Neural cell (in vitro differentiated cells): ENCODE measurements around the gene ERG28.

Experiments
- CTCF ChIP-seq: fragments of 450-650 bp; IDR thresholded peaks from 2 replicates; pipeline ENCODE4 v1.5.1; 2014; ENCODE audit warnings: antibody characterized with exemption, mild to moderate bottlenecking, moderate library complexity; ENCODE audit not compliant: poor library complexity, severe bottlenecking
- EP300 ChIP-seq: fragments of 450-650 bp; conservative IDR thresholded peaks from 2 replicates; pipeline ENCODE4 v1.6.1; 2014; ENCODE audit warnings: antibody characterized with exemption, mild to moderate bottlenecking, moderate library complexity; ENCODE audit not compliant: poor library complexity, severe bottlenecking
- EZH2 ChIP-seq: fragments of 200-600, 300-800 bp; shearing (Covaris generic), sonication (generic); IDR thresholded peaks from 2 replicates; pipeline ENCODE4 v1.6.1; 2014; ENCODE audit warnings: antibody characterized with exemption, low read length, borderline replicate concordance, mild to moderate bottlenecking; ENCODE audit not compliant: insufficient read depth, poor library complexity, severe bottlenecking
- POLR2AphosphoS5 ChIP-seq: IDR thresholded peaks from 2 replicates; pipeline ENCODE4 v1.6.1; 2012
- TAF1 ChIP-seq: IDR thresholded peaks from 2 replicates; pipeline ENCODE4 v1.6.1; 2012; ENCODE audit warnings: low read depth
- TF ChIP-seq, protein P1 (sequence below): IDR thresholded peaks from 2 replicates; pipeline ENCODE4 v1.6.1; 2012; ENCODE audit warnings: borderline replicate concordance

DNA sequence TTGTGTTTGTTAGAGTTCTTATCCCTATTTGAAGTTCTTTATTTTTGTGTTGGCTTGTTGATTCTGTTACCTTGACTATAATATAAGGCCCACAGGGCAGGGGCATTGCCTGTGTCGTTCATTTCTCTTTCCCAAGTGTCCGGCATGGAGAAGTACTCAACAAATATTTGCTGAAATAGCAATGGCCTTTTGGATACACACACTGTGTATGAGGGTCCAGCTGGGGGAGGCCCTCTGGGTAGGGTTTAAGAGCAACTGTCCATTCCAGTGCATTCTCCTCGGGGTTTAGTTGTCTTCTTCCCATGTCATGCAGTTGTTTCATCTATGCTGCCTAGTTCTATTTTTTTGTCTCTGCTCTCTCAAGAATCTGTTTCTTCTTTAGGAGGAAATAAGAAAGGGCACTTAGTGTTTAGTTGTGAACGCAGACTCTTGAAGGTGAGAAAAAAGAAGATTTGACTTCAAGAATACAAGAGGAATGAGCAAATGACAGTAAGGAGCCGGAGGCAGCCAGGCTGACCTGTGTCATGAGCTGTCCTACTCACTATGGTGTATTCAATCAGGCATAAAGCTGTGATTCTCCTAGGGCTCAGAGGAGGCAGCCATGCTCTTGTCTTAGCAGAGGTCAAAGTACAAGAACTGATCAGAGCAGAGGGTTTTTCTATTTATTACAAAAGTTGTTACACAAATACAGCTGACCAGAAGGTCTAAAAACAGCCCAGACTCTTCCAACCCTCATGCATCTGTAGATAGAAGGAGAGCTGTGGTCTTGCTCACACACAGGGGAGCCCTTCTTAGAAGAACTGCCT is 10.2 kb downstream of the ERG28 start:
- TF ChIP-seq CTCF (no peak), TAF1 (no peak), EP300 (no peak), POLR2AphosphoS5 (no peak), EZH2 (no peak)
- TF ChIP-seq, protein P1, sequence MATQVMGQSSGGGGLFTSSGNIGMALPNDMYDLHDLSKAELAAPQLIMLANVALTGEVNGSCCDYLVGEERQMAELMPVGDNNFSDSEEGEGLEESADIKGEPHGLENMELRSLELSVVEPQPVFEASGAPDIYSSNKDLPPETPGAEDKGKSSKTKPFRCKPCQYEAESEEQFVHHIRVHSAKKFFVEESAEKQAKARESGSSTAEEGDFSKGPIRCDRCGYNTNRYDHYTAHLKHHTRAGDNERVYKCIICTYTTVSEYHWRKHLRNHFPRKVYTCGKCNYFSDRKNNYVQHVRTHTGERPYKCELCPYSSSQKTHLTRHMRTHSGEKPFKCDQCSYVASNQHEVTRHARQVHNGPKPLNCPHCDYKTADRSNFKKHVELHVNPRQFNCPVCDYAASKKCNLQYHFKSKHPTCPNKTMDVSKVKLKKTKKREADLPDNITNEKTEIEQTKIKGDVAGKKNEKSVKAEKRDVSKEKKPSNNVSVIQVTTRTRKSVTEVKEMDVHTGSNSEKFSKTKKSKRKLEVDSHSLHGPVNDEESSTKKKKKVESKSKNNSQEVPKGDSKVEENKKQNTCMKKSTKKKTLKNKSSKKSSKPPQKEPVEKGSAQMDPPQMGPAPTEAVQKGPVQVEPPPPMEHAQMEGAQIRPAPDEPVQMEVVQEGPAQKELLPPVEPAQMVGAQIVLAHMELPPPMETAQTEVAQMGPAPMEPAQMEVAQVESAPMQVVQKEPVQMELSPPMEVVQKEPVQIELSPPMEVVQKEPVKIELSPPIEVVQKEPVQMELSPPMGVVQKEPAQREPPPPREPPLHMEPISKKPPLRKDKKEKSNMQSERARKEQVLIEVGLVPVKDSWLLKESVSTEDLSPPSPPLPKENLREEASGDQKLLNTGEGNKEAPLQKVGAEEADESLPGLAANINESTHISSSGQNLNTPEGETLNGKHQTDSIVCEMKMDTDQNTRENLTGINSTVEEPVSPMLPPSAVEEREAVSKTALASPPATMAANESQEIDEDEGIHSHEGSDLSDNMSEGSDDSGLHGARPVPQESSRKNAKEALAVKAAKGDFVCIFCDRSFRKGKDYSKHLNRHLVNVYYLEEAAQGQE, result no peak
